Subcutaneous abdominal adipose tissue (tissue), 5 donors: ENCODE results near the gene ZDHHC14.
A peak's percentile ranks its signal among the peaks of the same experiment; 100 is the strongest.

Source experiments
- H3K27ac ChIP-seq: one replicate; pipeline ENCODE4 v1.7.0; 2013; ENCODE audit warnings: low read depth, mild to moderate bottlenecking, inconsistent platforms, low read length, moderate library complexity
- H3K27me3 ChIP-seq, 5 donors: one replicate each; pipeline ENCODE4 v1.7.0; 2013; ENCODE audit warnings: low read length in 5 of 5, inconsistent platforms in 1 of 5; ENCODE audit not compliant: control insufficient read depth in 5 of 5, insufficient read depth in 4 of 5
- H3K36me3 ChIP-seq, 5 donors: one replicate each; pipeline ENCODE4 v1.7.0; 2013; ENCODE audit warnings: low read length in 5 of 5; ENCODE audit not compliant: control insufficient read depth in 5 of 5, insufficient read depth in 5 of 5
- H3K4me1 ChIP-seq, 5 donors: one replicate each; pipeline ENCODE4 v1.7.0; 2013; ENCODE audit warnings: low read length in 5 of 5, mild to moderate bottlenecking in 3 of 5, moderate library complexity in 1 of 5; ENCODE audit not compliant: control insufficient read depth in 5 of 5, insufficient read depth in 5 of 5
- H3K4me3 ChIP-seq, 5 donors: one replicate each; pipeline ENCODE4 v1.7.0; 2013; ENCODE audit warnings: low read length in 5 of 5, low read depth in 1 of 5
- H3K9ac ChIP-seq, 5 donors: one replicate each; pipeline ENCODE4 v1.7.0; 2013; ENCODE audit warnings: low read length in 5 of 5, mild to moderate bottlenecking in 4 of 5, moderate library complexity in 3 of 5
- H3K9me3 ChIP-seq, 5 donors: one replicate each; pipeline ENCODE4 v1.7.0; 2013; ENCODE audit warnings: low read length in 5 of 5; ENCODE audit not compliant: control insufficient read depth in 5 of 5
- donor health status: healthy.
- donor health status: healthy.
- donor health status: healthy.
- donor health status: healthy.
- donor health status: healthy.

ZDHHC14 gene

GRCh38 chr6:157525918-157526425, 145.0 kb downstream of the ZDHHC14 start:
- H3K4me3 ChIP-seq = no peak overlapping the region
- no peak overlapping the region for H3K27ac ChIP-seq
- peaks cover 0 to 31% (median 26%) of the 10 kb centered on the region in 5 donors for H3K4me1 ChIP-seq
- no peak overlapping the region for H3K9ac ChIP-seq
- no peaks in the 10 kb centered on the region for H3K9me3 ChIP-seq
- H3K27me3 ChIP-seq = peaks cover 0 to 16% (median 4%) of the 10 kb centered on the region in 5 donors
- H3K36me3 ChIP-seq = no peaks in the 10 kb centered on the region

- Histone ChIP-seq H3K4me3 (no peak overlapping the region), H3K4me1 (peaks cover 0 to 31% (median 26%) of the 10 kb centered on the region in 5 donors), H3K27me3 (peaks cover 0 to 23% (median 13%) of the 10 kb centered on the region in 5 donors), H3K27ac (peak overlapping the region; percentile 44), H3K9me3 (no peaks in the 10 kb centered on the region), H3K36me3 (no peaks in the 10 kb centered on the region), H3K9ac (no peak overlapping the region)
Measured at GRCh38 chr6:157527471-157527907, 146.5 kb downstream of the ZDHHC14 start.

- H3K27me3 ChIP-seq = peaks cover 6 to 25% (median 13%) of the 10 kb centered on the region in 5 donors
- no peak overlapping the region for H3K4me3 ChIP-seq
- no peak overlapping the region for H3K27ac ChIP-seq
- peaks cover 0 to 31% (median 26%) of the 10 kb centered on the region in 5 donors for H3K4me1 ChIP-seq
- no peaks in the 10 kb centered on the region for H3K9me3 ChIP-seq
- H3K36me3 ChIP-seq = no peaks in the 10 kb centered on the region
- no peak overlapping the region for H3K9ac ChIP-seq
Measured at GRCh38 chr6:157528931-157529653, 148.1 kb downstream of the ZDHHC14 start.

- Histone ChIP-seq H3K4me3 (no peak overlapping the region), H3K27me3 (peaks cover 6 to 27% (median 13%) of the 10 kb centered on the region in 5 donors), H3K36me3 (no peaks in the 10 kb centered on the region), H3K27ac (no peak overlapping the region), H3K4me1 (peaks cover 0 to 31% (median 26%) of the 10 kb centered on the region in 5 donors), H3K9me3 (no peaks in the 10 kb centered on the region), H3K9ac (no peak overlapping the region)
Measured at GRCh38 chr6:157529654-157530039, 148.7 kb downstream of the ZDHHC14 start.

GRCh38 chr6:157530126-157530525, 149.1 kb downstream of the ZDHHC14 start:
- H3K27me3 ChIP-seq = peaks cover 6 to 28% (median 9%) of the 10 kb centered on the region in 5 donors
- no peak overlapping the region for H3K27ac ChIP-seq
- no peaks in the 10 kb centered on the region for H3K9me3 ChIP-seq
- H3K9ac ChIP-seq = no peak overlapping the region
- peaks cover 3 to 33% (median 26%) of the 10 kb centered on the region in 5 donors for H3K4me1 ChIP-seq
- no peaks in the 10 kb centered on the region for H3K36me3 ChIP-seq
- H3K4me3 ChIP-seq = no peak overlapping the region

GRCh38 chr6:157530724-157531168, 149.8 kb downstream of the ZDHHC14 start:
- Histone ChIP-seq H3K27ac (no peak overlapping the region), H3K4me1 (peaks cover 4 to 37% (median 32%) of the 10 kb centered on the region in 5 donors), H3K4me3 (no peak overlapping the region), H3K9ac (no peak overlapping the region), H3K36me3 (no peaks in the 10 kb centered on the region), H3K27me3 (peaks cover 5 to 31% (median 9%) of the 10 kb centered on the region in 5 donors), H3K9me3 (no peaks in the 10 kb centered on the region)

GRCh38 chr6:157531169-157531985, 150.4 kb downstream of the ZDHHC14 start:
- H3K9me3 ChIP-seq = no peaks in the 10 kb centered on the region
- no peak overlapping the region for H3K27ac ChIP-seq
- H3K9ac ChIP-seq = no peak overlapping the region
- H3K36me3 ChIP-seq = no peaks in the 10 kb centered on the region
- peaks cover 5 to 31% (median 9%) of the 10 kb centered on the region in 5 donors for H3K27me3 ChIP-seq
- peaks cover 4 to 42% (median 37%) of the 10 kb centered on the region in 5 donors for H3K4me1 ChIP-seq
- no peak overlapping the region for H3K4me3 ChIP-seq

- H3K36me3 ChIP-seq = no peaks in the 10 kb centered on the region
- peaks cover 4 to 40% (median 36%) of the 10 kb centered on the region in 5 donors for H3K4me1 ChIP-seq
- no peak overlapping the region for H3K27ac ChIP-seq
- H3K9ac ChIP-seq = no peak overlapping the region
- no peak overlapping the region for H3K4me3 ChIP-seq
- H3K9me3 ChIP-seq = no peaks in the 10 kb centered on the region
- peaks cover 5 to 31% (median 9%) of the 10 kb centered on the region in 5 donors for H3K27me3 ChIP-seq
Measured at GRCh38 chr6:157531986-157532365, 151.0 kb downstream of the ZDHHC14 start.

- Histone ChIP-seq H3K4me1 (peaks cover 4 to 37% (median 27%) of the 10 kb centered on the region in 5 donors), H3K4me3 (no peak overlapping the region), H3K36me3 (no peaks in the 10 kb centered on the region), H3K27me3 (peaks cover 5 to 37% (median 9%) of the 10 kb centered on the region in 5 donors), H3K9me3 (no peaks in the 10 kb centered on the region), H3K9ac (no peak overlapping the region), H3K27ac (no peak overlapping the region)
Measured at GRCh38 chr6:157533048-157533871, 152.3 kb downstream of the ZDHHC14 start.
